Hepatocyte (in vitro differentiated cells): Measurements from ENCODE around the gene PREPL. TPM values are rescaled to one million over a fixed set of nuclear protein-coding genes. Genes with fewer than 3 reads are reported as not detected.

Experiments used
- DNase-seq: peaks from one replicate; pipeline ENCODE4 v3.0.0-alpha.2; 2016; ENCODE audit warnings: low spot score
- H2AFZ ChIP-seq: fragments of 200-600 bp; sonication (generic); 2 replicates; pipeline ENCODE4 v1.6.0; 2016; ENCODE audit warnings: antibody characterized with exemption, mild to moderate bottlenecking
- H3K27ac ChIP-seq: fragments of 200-600 bp; sonication (generic); 2 replicates; pipeline ENCODE4 v1.5.1; 2016; ENCODE audit warnings: mild to moderate bottlenecking
- H3K27me3 ChIP-seq: fragments of 200-600 bp; sonication (generic); 2 replicates; pipeline ENCODE4 v1.6.1; 2016
- H3K36me3 ChIP-seq: fragments of 200-600 bp; sonication (generic); replicated peaks from 2 replicates; pipeline ENCODE4 v1.5.1; 2016; ENCODE audit warnings: low read depth; ENCODE audit not compliant: insufficient read depth
- H3K4me1 ChIP-seq: fragments of 200-600 bp; sonication (generic); 2 replicates; pipeline ENCODE4 v1.5.1; 2016; ENCODE audit warnings: mild to moderate bottlenecking, moderate library complexity; ENCODE audit not compliant: insufficient read depth
- H3K4me2 ChIP-seq: fragments of 200-600 bp; sonication (generic); 2 replicates; pipeline ENCODE4 v1.6.0; 2016
- H3K4me3 ChIP-seq: fragments of 200-600 bp; sonication (generic); 2 replicates; pipeline ENCODE4 v1.5.1; 2016; ENCODE audit warnings: mild to moderate bottlenecking
- H3K79me2 ChIP-seq: fragments of 200-600 bp; sonication (generic); 2 replicates; pipeline ENCODE4 v1.6.0; 2017; ENCODE audit warnings: mild to moderate bottlenecking
- H3K9me2 ChIP-seq: fragments of 200-600 bp; sonication (generic); replicated peaks from 2 replicates; pipeline ENCODE4 v1.6.0; 2017; ENCODE audit warnings: mild to moderate bottlenecking; ENCODE audit not compliant: insufficient read depth
- H3K9me3 ChIP-seq: fragments of 200-600 bp; sonication (generic); 2 replicates; pipeline ENCODE4 v1.5.1; 2016; ENCODE audit warnings: low read depth, mild to moderate bottlenecking
- H4K20me1 ChIP-seq: fragments of 200-600 bp; sonication (generic); 2 replicates; pipeline ENCODE4 v1.6.0; 2016; ENCODE audit warnings: mild to moderate bottlenecking; ENCODE audit not compliant: insufficient read depth, poor library complexity, severe bottlenecking
- CTCF ChIP-seq: fragments of 200-600 bp; sonication (generic); IDR thresholded peaks from 2 replicates; pipeline ENCODE4 v1.5.1; 2016; ENCODE audit warnings: antibody characterized with exemption, mild to moderate bottlenecking; ENCODE audit not compliant: poor library complexity
- EZH2 ChIP-seq: fragments of 200-600 bp; sonication (generic); IDR thresholded peaks from 2 replicates; pipeline ENCODE4 v1.6.1; 2016; ENCODE audit warnings: antibody characterized with exemption, mild to moderate bottlenecking, borderline replicate concordance
- EZH2phosphoT487 ChIP-seq: fragments of 200-600 bp; sonication (generic); IDR thresholded peaks from one replicate; pipeline ENCODE4 v1.6.1; 2018; ENCODE audit warnings: antibody characterized with exemption, mild to moderate bottlenecking, low read depth, moderate library complexity; ENCODE audit not compliant: unreplicated experiment, severe bottlenecking
- WGBS: methylation state at CpG from one replicate; pipeline ENCODE4 v1.1.6; 2016; ENCODE audit warnings: low lambda C conversion rate; ENCODE audit errors: missing lambda C conversion rate; 5-methylcytosine and 5-hydroxymethylcytosine counted together
- polyA plus RNA-seq: library from polyadenylated mRNA; unstranded; fragments of >200 nt; fragmentation: Nextera tagmentation; extraction: Ambion mirVana; gene quantifications from 2 replicates; pipeline ENCODE4 v1.2.1, GENCODE V29; 2016
- total RNA-seq: library from RNA; depleted of rRNA; stranded (reverse); fragments of >200 nt; gene quantifications from 2 replicates; pipeline ENCODE4 v1.2.3, GENCODE V29; 2014

Gene PREPL
- total and polyA plus RNA-seq, 2 experiments from 2014 or later, result 21.7 to 44.3 TPM

DNA sequence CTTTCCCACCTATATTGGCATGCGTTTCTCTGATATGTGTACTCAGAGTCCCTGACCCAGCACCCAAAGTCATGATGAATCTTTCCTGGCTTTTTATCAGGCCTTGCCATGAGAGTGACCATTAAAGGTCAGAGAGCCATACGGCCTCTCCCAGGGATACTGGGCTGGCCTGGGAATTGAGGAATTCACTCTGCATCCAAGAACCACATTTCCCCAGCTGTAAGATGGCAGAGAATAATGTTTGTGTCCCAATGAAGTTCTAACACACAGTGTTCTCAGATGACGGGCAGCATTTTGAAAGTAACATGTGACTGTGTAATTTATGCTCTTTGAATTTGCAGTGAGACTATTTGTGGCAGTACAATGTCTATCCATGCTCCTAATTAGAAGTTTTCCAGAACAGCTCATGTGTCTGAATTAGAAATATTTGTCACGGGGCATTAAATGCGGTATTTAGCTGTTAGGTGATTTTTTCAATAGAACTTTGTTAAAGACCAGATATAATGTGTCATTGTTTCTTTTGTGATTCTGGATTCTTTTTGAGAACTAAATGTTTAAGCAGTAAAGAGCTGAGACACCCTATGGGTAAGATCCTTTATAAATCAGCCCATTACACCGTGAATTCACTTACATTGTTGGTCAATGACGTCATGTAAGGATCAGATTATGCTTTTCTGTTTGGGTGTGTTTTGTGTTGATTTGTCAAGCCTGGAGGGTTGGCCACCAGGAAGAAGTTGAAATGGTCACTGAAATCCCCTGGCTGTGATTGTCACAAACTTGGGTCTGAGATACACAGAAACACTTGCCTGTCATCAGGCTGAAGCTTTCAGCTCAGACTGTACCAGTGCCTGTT is 93.3 kb downstream of the PREPL start:
- WGBS, result 74% methylated on average over 7 of the region's 7 CpGs
- Histone ChIP-seq H3K27me3 (no peaks in the 10 kb centered on the region), H3K4me3 (no peak overlapping the region), H3K4me2 (no peak overlapping the region), H4K20me1 (no peaks in the 10 kb centered on the region), H3K27ac (no peak overlapping the region), H3K9me3 (no peaks in the 10 kb centered on the region), H3K9me2 (no peaks in the 10 kb centered on the region), H2AFZ (no peak overlapping the region), H3K4me1 (no peaks in the 10 kb centered on the region), H3K79me2 (no peaks in the 10 kb centered on the region), H3K36me3 (no peaks in the 10 kb centered on the region)
- TF ChIP-seq EZH2 (no peak), CTCF (no peak), EZH2phosphoT487 (no peak)
- no peak for DNase-seq

Other genes starting within 250 kb of the PREPL start
- gene PPM1B, start 192.6 kb downstream of the PREPL start, total RNA-seq, result 48.1 and 49.1 TPM in 2 replicates
- gene PPM1B, start 192.6 kb downstream of the PREPL start, polyA plus RNA-seq, result 36.0 and 39.1 TPM in 2 replicates
- 32.1 and 45.2 TPM in 2 replicates for gene SLC3A1, start 86.0 kb downstream of the PREPL start, total RNA-seq
- 10.5 and 20.1 TPM in 2 replicates for gene SLC3A1, start 86.0 kb downstream of the PREPL start, polyA plus RNA-seq
- gene CAMKMT, start 453 bp upstream of the PREPL start, total RNA-seq, result 10.0 and 12.7 TPM in 2 replicates
- gene CAMKMT, start 453 bp upstream of the PREPL start, polyA plus RNA-seq, result 10.3 and 12.9 TPM in 2 replicates